OCI-LY1 (cell line): Measurements from ENCODE around the gene TMC6.

Source experiments
- H2AFZ ChIP-seq: fragments of 200-600 bp; sonication (generic), shearing (Covaris generic); 2 replicates; pipeline ENCODE4 v1.6.0; 2014; ENCODE audit warnings: antibody characterized with exemption, mild to moderate bottlenecking, low read length
- H3F3A ChIP-seq: fragments of 200-600 bp; sonication (generic), shearing (Covaris generic); 2 replicates; pipeline ENCODE4 v1.6.0; 2014; ENCODE audit warnings: mild to moderate bottlenecking, antibody characterized with exemption, low read length, moderate library complexity; ENCODE audit not compliant: insufficient read depth
- H3K27ac ChIP-seq: fragments of 200-600 bp; sonication (generic); 2 replicates; pipeline ENCODE4 v1.5.1; 2014; ENCODE audit warnings: low read length, mixed run types, mild to moderate bottlenecking, low read depth; ENCODE audit not compliant: poor library complexity, severe bottlenecking
- H3K27me3 ChIP-seq: fragments of 200-600 bp; sonication (generic); 2 replicates; pipeline ENCODE4 v1.6.0; 2014; ENCODE audit warnings: antibody characterized with exemption, mild to moderate bottlenecking, low read length, moderate library complexity; ENCODE audit not compliant: insufficient read depth
- H3K36me3 ChIP-seq: fragments of 200-600 bp; sonication (generic); 2 replicates; pipeline ENCODE4 v1.6.1; 2014; ENCODE audit warnings: mild to moderate bottlenecking, antibody characterized with exemption, low read length, moderate library complexity, mixed read lengths; ENCODE audit not compliant: insufficient read depth
- H3K4me1 ChIP-seq: fragments of 200-600 bp; sonication (generic); 2 replicates; pipeline ENCODE4 v1.5.1; 2014; ENCODE audit warnings: mild to moderate bottlenecking, low read length, moderate library complexity; ENCODE audit not compliant: insufficient read depth, severe bottlenecking
- H3K4me2 ChIP-seq: fragments of 200-600 bp; sonication (generic), shearing (Covaris generic); 2 replicates; pipeline ENCODE4 v1.6.1; 2014; ENCODE audit warnings: low read length
- H3K4me3 ChIP-seq: fragments of 200-600 bp; sonication (generic); 2 replicates; pipeline ENCODE4 v1.5.1; 2014; ENCODE audit warnings: low read length, low read depth, mild to moderate bottlenecking, mixed read lengths; ENCODE audit not compliant: poor library complexity, severe bottlenecking
- H3K79me2 ChIP-seq: fragments of 200-600 bp; shearing (Covaris generic); 2 replicates; pipeline ENCODE4 v1.6.1; 2016; ENCODE audit warnings: mixed run types, low read length, mixed read lengths; ENCODE audit not compliant: insufficient read depth
- H3K9ac ChIP-seq: fragments of 200-600 bp; sonication (generic), shearing (Covaris generic); 2 replicates; pipeline ENCODE4 v1.6.1; 2014; ENCODE audit warnings: mild to moderate bottlenecking, low read length, mixed read lengths
- H3K9me2 ChIP-seq: fragments of 200-600 bp; sonication (generic), shearing (Covaris generic); 2 replicates; pipeline ENCODE4 v1.6.1; 2014; ENCODE audit warnings: low read depth, mild to moderate bottlenecking, low read length, mixed read lengths
- H3K9me3 ChIP-seq: fragments of 200-600 bp; shearing (Covaris generic); 2 replicates; pipeline ENCODE4 v1.6.1; 2014; ENCODE audit warnings: low read length, mixed read lengths
- H4K20me1 ChIP-seq: fragments of 200-600 bp; sonication (generic), shearing (Covaris generic); 2 replicates; pipeline ENCODE4 v1.6.0; 2016; ENCODE audit warnings: mild to moderate bottlenecking, low read length; ENCODE audit not compliant: insufficient read depth
- EZH2 ChIP-seq: fragments of 200-600 bp; sonication (generic), shearing (Covaris generic); IDR thresholded peaks from 2 replicates; pipeline ENCODE4 v1.8.0; 2017; ENCODE audit warnings: borderline replicate concordance, mixed run types, mild to moderate bottlenecking, antibody characterized with exemption, low read length, moderate library complexity, mixed read lengths
- TF ChIP-seq, protein P1 (sequence below): fragments of 200-600 bp; sonication (generic), shearing (Covaris generic); IDR thresholded peaks from 2 replicates; pipeline ENCODE4 v1.5.1; 2017; ENCODE audit warnings: mild to moderate bottlenecking, antibody characterized with exemption, low read length, moderate library complexity, mixed read lengths

TMC6 gene, protein sequence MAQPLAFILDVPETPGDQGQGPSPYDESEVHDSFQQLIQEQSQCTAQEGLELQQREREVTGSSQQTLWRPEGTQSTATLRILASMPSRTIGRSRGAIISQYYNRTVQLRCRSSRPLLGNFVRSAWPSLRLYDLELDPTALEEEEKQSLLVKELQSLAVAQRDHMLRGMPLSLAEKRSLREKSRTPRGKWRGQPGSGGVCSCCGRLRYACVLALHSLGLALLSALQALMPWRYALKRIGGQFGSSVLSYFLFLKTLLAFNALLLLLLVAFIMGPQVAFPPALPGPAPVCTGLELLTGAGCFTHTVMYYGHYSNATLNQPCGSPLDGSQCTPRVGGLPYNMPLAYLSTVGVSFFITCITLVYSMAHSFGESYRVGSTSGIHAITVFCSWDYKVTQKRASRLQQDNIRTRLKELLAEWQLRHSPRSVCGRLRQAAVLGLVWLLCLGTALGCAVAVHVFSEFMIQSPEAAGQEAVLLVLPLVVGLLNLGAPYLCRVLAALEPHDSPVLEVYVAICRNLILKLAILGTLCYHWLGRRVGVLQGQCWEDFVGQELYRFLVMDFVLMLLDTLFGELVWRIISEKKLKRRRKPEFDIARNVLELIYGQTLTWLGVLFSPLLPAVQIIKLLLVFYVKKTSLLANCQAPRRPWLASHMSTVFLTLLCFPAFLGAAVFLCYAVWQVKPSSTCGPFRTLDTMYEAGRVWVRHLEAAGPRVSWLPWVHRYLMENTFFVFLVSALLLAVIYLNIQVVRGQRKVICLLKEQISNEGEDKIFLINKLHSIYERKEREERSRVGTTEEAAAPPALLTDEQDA

DNA sequence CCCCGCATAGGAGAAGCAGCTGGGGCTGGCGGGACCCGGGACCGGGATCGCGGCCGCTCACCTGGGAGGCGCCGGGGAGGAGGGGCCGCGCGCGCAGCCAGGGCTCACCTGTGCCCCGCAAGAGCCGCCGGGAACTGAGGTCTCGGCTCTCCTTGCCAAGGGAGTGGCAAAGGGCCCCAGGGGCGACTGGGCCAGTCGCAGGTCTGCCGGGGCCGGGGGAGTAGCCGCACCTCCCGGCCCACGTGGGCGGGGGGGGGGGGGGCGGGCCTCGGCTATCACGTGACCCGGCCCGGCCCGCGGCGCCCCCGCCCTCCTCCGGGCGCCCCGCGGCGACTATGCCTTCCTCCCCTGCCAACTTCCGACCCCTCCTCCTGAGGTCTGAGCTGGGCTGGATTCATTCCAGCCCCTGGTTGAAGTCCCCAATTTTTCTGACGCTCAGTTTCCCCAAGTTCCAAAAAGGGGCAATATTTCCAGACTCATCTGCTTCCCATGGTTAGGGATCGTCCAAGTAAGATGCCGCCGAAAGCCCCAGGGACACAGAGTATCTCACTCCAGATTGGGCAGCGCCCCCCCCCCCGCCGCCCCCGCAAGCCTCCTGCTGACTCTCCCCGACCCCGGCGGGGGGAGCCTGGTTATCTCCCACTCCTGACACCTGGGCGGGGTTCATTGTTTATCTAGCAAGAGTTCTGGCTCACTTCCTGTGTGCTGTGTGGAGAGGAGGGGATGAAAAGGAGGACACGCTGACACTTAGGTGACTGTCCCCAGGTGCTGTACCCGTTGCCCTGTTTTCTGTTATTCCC is at the start of gene TMC6:
Gene TMC6 (minus strand): TSS at position 205 of the 800 bp plus-strand sequence. CDS start 1,923 bp downstream, outside the sequence.
- no peaks in the 10 kb centered on the region for H3K9me2 ChIP-seq
- H3F3A ChIP-seq, result no peaks in the 10 kb centered on the region
- H2AFZ ChIP-seq, result no peak within 1 kb of the TSS
- H3K79me2 ChIP-seq, result no peaks in the 10 kb centered on the region
- H3K4me3 ChIP-seq, result peak within 1 kb of the TSS; percentile 74
- peak within 1 kb of the TSS; percentile 89 for H3K4me2 ChIP-seq
- H3K4me1 ChIP-seq, result peaks cover 89% of the 10 kb centered on the region
- H4K20me1 ChIP-seq, result no peaks in the 10 kb centered on the region
- no peak for TF ChIP-seq EZH2
- TF ChIP-seq, protein P1, sequence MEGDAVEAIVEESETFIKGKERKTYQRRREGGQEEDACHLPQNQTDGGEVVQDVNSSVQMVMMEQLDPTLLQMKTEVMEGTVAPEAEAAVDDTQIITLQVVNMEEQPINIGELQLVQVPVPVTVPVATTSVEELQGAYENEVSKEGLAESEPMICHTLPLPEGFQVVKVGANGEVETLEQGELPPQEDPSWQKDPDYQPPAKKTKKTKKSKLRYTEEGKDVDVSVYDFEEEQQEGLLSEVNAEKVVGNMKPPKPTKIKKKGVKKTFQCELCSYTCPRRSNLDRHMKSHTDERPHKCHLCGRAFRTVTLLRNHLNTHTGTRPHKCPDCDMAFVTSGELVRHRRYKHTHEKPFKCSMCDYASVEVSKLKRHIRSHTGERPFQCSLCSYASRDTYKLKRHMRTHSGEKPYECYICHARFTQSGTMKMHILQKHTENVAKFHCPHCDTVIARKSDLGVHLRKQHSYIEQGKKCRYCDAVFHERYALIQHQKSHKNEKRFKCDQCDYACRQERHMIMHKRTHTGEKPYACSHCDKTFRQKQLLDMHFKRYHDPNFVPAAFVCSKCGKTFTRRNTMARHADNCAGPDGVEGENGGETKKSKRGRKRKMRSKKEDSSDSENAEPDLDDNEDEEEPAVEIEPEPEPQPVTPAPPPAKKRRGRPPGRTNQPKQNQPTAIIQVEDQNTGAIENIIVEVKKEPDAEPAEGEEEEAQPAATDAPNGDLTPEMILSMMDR, result no peak
- H3K9ac ChIP-seq, result peak within 1 kb of the TSS; percentile 80
- H3K27me3 ChIP-seq, result no peaks in the 10 kb centered on the region
- H3K36me3 ChIP-seq, result peaks cover 4% of the 10 kb centered on the region; the same call in 1 of the 2 replicates
- peak within 1 kb of the TSS; percentile 92 for H3K27ac ChIP-seq
- no peaks in the 10 kb centered on the region for H3K9me3 ChIP-seq

DNA sequence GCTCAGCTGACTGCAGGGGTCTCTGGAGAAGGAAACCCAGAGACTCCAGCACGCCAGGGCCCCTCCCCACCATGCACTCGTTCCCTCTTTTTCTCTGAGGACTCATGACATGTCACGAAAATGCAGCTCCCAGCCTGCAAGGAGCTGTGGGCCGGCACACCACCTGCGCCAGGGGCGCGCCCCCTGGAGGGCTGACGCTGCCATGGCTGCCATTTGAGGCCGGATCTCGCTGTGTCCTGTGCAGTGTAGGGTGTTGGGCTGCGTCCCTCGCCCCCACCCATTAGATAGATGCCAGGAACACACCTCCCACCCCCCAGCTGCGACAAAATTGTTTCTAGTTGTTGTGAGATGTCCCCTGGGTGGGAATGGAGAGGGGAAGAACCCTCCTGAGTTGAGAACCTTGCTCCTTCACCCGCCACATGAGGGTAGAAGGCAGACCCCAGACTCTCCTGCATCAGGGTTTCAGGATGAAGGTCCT is 48.0 kb upstream of the TMC6 start:
- Histone ChIP-seq H4K20me1 (no peaks in the 10 kb centered on the region), H3K36me3 (peaks cover 80% of the 10 kb centered on the region), H3K4me1 (peaks cover 74% of the 10 kb centered on the region), H3F3A (no peaks in the 10 kb centered on the region), H3K79me2 (no peaks in the 10 kb centered on the region), H3K27me3 (no peaks in the 10 kb centered on the region), H3K4me2 (peak overlapping the region; percentile 24; the same call in 1 of the 2 replicates), H2AFZ (no peak overlapping the region), H3K9me3 (no peaks in the 10 kb centered on the region), H3K4me3 (no peak overlapping the region), H3K27ac (peak overlapping the region; percentile 72), H3K9me2 (no peaks in the 10 kb centered on the region), H3K9ac (peak overlapping the region; percentile 22; the same call in 1 of the 2 replicates)
- TF ChIP-seq EZH2, result no peak
- TF ChIP-seq, protein P1, result peak; percentile 98

DNA sequence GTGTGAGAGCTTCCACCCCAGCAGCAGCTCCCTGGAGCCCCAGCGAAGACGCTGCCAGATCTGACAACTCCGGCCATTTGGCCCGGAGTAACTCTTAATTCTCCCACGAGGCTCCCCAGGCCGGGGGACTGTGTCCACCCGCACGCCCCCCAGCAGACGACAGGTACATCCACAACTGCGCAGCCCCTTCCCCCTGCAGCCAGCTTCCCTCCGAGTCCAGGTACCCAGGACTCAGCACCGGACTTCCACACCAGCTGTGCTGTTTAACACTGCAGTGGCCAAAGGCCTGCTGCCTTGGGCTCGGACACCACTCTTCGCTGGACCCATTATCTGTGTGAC is 47.1 kb upstream of the TMC6 start:
- no peak overlapping the region; the same call in 1 of the 2 replicates for H3K9ac ChIP-seq
- H3K4me2 ChIP-seq, result peak overlapping the region; percentile 39; the same call in 1 of the 2 replicates
- no peaks in the 10 kb centered on the region for H3K9me2 ChIP-seq
- H3K36me3 ChIP-seq, result peaks cover 80% of the 10 kb centered on the region
- no peak overlapping the region for H3K4me3 ChIP-seq
- TF ChIP-seq EZH2, result no peak
- TF ChIP-seq, protein P1, result no peak
- H3K27me3 ChIP-seq, result no peaks in the 10 kb centered on the region
- no peaks in the 10 kb centered on the region for H3F3A ChIP-seq
- H3K79me2 ChIP-seq, result no peaks in the 10 kb centered on the region
- H2AFZ ChIP-seq, result no peak overlapping the region
- H3K4me1 ChIP-seq, result peaks cover 74% of the 10 kb centered on the region
- H4K20me1 ChIP-seq, result no peaks in the 10 kb centered on the region
- H3K9me3 ChIP-seq, result no peaks in the 10 kb centered on the region
- peak overlapping the region; percentile 49 for H3K27ac ChIP-seq
